Tibial artery (tissue), 4 donors: ENCODE results near the gene ALG14.

Experiments used
- DNase-seq, 2 donors: peaks; one replicate each; pipeline ENCODE4 v3.0.0-alpha.2; 2019
- H3K27ac ChIP-seq, 2 donors: fragments of 200-600 bp; sonication (generic) in 1 of 2; 1 replicate in 1 of 2; 2 replicates in 1 of 2; pipeline ENCODE4 v1.5.1; 2018 to 2019; ENCODE audit warnings: mild to moderate bottlenecking in 1 of 2
- H3K27me3 ChIP-seq, 2 donors: fragments of 200-600 bp; sonication (generic) in 1 of 2; one replicate each; pipeline versions ENCODE4 v1.5.1 to v1.6.0; 2016 to 2019
- H3K36me3 ChIP-seq, 3 donors: fragments of 200-600 bp; sonication (generic) in 2 of 3; one replicate each; pipeline ENCODE4 v1.5.1; 2016 to 2019; ENCODE audit warnings: mild to moderate bottlenecking in 2 of 3
- H3K4me1 ChIP-seq, 4 donors: fragments of 200-600 bp; sonication (generic) in 2 of 4; 1 replicate in 3 of 4; 2 replicates in 1 of 4; pipeline ENCODE4 v1.5.1; 2016 to 2019
- H3K4me3 ChIP-seq, 2 donors: fragments of 200-600 bp; sonication (generic) in 1 of 2; 1 replicate in 1 of 2; 2 replicates in 1 of 2; pipeline ENCODE4 v1.5.1; 2018 to 2019; ENCODE audit warnings: mild to moderate bottlenecking in 2 of 2
- H3K9me3 ChIP-seq, 3 donors: fragments of 200-600 bp; sonication (generic) in 1 of 3; one replicate each; pipeline ENCODE4 v1.5.1; 2016 to 2019
- CTCF ChIP-seq, 2 experiments: fragments of 200-600 bp in 1 of 2; fragments of 450-650 bp in 1 of 2; IDR thresholded peaks; one replicate each; pipeline ENCODE4 v1.5.1; 2017 to 2019; ENCODE audit warnings: antibody characterized with exemption in 2 of 2, mild to moderate bottlenecking in 1 of 2, moderate library complexity in 1 of 2
- intact Hi-C: fragments of 100-400 bp; cut with DNase I; formaldehyde crosslinking; loops from one replicate; pipeline ENCODE4 v1.15.0; 2023; ENCODE audit warnings: low total_unique reads

The ALG14 gene

GRCh38 chr1:94994805-94995204 is 77.9 kb downstream of the ALG14 start:
- Histone ChIP-seq H3K4me3 (no peak overlapping the region), H3K27me3 (no peaks in the 10 kb centered on the region), H3K9me3 (no peaks in the 10 kb centered on the region), H3K36me3 (no peaks in the 10 kb centered on the region), H3K27ac (no peak overlapping the region), H3K4me1 (peaks cover 0 to 14% (median 0%) of the 10 kb centered on the region in 4 donors)
- no peak for TF ChIP-seq CTCF (IDR thresholded peaks at IDR 0.05)
- DNase-seq: no peak
- intact Hi-C loops: no loop called here

- Histone ChIP-seq H3K27me3 (no peaks in the 10 kb centered on the region), H3K9me3 (no peaks in the 10 kb centered on the region), H3K4me3 (no peak overlapping the region), H3K4me1 (peaks cover 0 to 14% (median 0%) of the 10 kb centered on the region in 4 donors), H3K36me3 (no peaks in the 10 kb centered on the region), H3K27ac (no peak overlapping the region)
- no peak for TF ChIP-seq CTCF (IDR thresholded peaks at IDR 0.05)
- no peak for DNase-seq
- intact Hi-C loops: no loop called here
Measured at GRCh38 chr1:94993931-94994645, 78.7 kb downstream of the ALG14 start.

- TF ChIP-seq CTCF (IDR thresholded peaks at IDR 0.05): no peak
- no peaks in the 10 kb centered on the region for H3K36me3 ChIP-seq
- no peak for DNase-seq
- no peaks in the 10 kb centered on the region for H3K27me3 ChIP-seq
- no peak overlapping the region for H3K27ac ChIP-seq
- intact Hi-C loops: no loop called here
- no peak overlapping the region for H3K4me3 ChIP-seq
- H3K9me3 ChIP-seq: no peaks in the 10 kb centered on the region
- peaks cover 0 to 14% (median 0%) of the 10 kb centered on the region in 4 donors for H3K4me1 ChIP-seq
Measured at GRCh38 chr1:94992863-94993563, 79.7 kb downstream of the ALG14 start.

GRCh38 chr1:94992161-94992560 is 80.6 kb downstream of the ALG14 start:
- Histone ChIP-seq H3K4me3 (no peak overlapping the region), H3K9me3 (no peaks in the 10 kb centered on the region), H3K27ac (no peak overlapping the region), H3K4me1 (peaks cover 0 to 14% (median 0%) of the 10 kb centered on the region in 4 donors), H3K27me3 (no peaks in the 10 kb centered on the region), H3K36me3 (no peaks in the 10 kb centered on the region)
- DNase-seq: no peak
- TF ChIP-seq CTCF (IDR thresholded peaks at IDR 0.05): no peak
- intact Hi-C loops: no loop called here

GRCh38 chr1:94989911-94990473 is 82.8 kb downstream of the ALG14 start:
- DNase-seq: no peak
- H3K9me3 ChIP-seq: no peaks in the 10 kb centered on the region
- intact Hi-C loops: no loop called here
- no peak overlapping the region for H3K4me3 ChIP-seq
- TF ChIP-seq CTCF (IDR thresholded peaks at IDR 0.05): no peak
- H3K27me3 ChIP-seq: no peaks in the 10 kb centered on the region
- no peak overlapping the region for H3K27ac ChIP-seq
- H3K4me1 ChIP-seq: peaks cover 0 to 6% (median 0%) of the 10 kb centered on the region in 4 donors
- H3K36me3 ChIP-seq: no peaks in the 10 kb centered on the region
